ENCODE results near the gene ARL6IP6. TPM values are rescaled to one million over a fixed set of nuclear protein-coding genes. Genes with fewer than 3 reads are reported as not detected.
A peak's percentile ranks its signal among the peaks of the same experiment; 100 is the strongest.
"Not testable (repeated sequence)": the region's sequence is repeated elsewhere in the genome, so short reads cannot be mapped to it uniquely, and the experiment has no call there.

The ARL6IP6 gene
- total RNA-seq, 1 experiment from 2014 or later: 38.9 TPM

GRCh38 chr2:152738438-152738837 lies 20.0 kb downstream of the ARL6IP6 start:
- DNase-seq (ENCODE audit: low read depth, low spot score) (no peak), ATAC-seq (no peak)
- TF ChIP-seq CTCF (IDR thresholded peaks at IDR 0.05): no peak
- TF ChIP-seq REST (IDR thresholded peaks at IDR 0.05; ENCODE audit: insufficient read depth in 1 of 2, low read depth in 2 of 2, low read length in 1 of 2): no peak
- no peak for TF ChIP-seq SIN3A (IDR thresholded peaks at IDR 0.05; ENCODE audit: borderline replicate concordance, insufficient read depth, low read depth, low read length)
- TF ChIP-seq POLR2AphosphoS5 (IDR thresholded peaks at IDR 0.05; ENCODE audit: low read depth, low read length): no peak
- TF ChIP-seq TCF7L2 (IDR thresholded peaks at IDR 0.05; ENCODE audit: low read depth, low read length): no peak
- Histone ChIP-seq H3K36me3 (ENCODE audit: control insufficient read depth, insufficient read depth, low read length) (peaks cover 26% of the 10 kb centered on the region), H3K27ac (ENCODE audit: low read length) (no peak overlapping the region), H3K4me3 (ENCODE audit: low read depth in 2 of 2, low read length in 2 of 2) (no peak overlapping the region), H3K27me3 (ENCODE audit: control insufficient read depth, insufficient read depth, low read length) (no peaks in the 10 kb centered on the region), H3K4me1 (ENCODE audit: control insufficient read depth, insufficient read depth, low read length) (no peaks in the 10 kb centered on the region), H3K9me3 (ENCODE audit: control insufficient read depth, insufficient read depth, low read depth, low read length) (no peaks in the 10 kb centered on the region)
- ChIA-PET POLR2A (no interaction called here), CTCF (interaction anchor here (0.7 kb wide), 1 partner anchor 33 kb away, joined by 3 read pairs; no protein-coding TSS in a partner anchor)
- no TSS peak for BruUV-seq (replicated peaks)
- in situ Hi-C loops (cut with HindIII; ENCODE audit: low pct_unique_long_range_greater_than_20kb, low sequenced_read_pairs): no loop called here
- intact Hi-C loops (cut with micrococcal nuclease; ENCODE audit: unreplicated experiment): no loop called here

GRCh38 chr2:152739705-152740104 lies 21.3 kb downstream of the ARL6IP6 start:
- POLR2A ChIA-PET; BruUV-seq (replicated peaks); H3K9me3 ChIP-seq (ENCODE audit: control insufficient read depth, insufficient read depth, low read depth, low read length); H3K4me3 ChIP-seq (ENCODE audit: low read depth in 2 of 2, low read length in 2 of 2); CTCF ChIA-PET; H3K27ac ChIP-seq (ENCODE audit: low read length); in situ Hi-C loops (cut with HindIII; ENCODE audit: low pct_unique_long_range_greater_than_20kb, low sequenced_read_pairs); ATAC-seq; H3K27me3 ChIP-seq (ENCODE audit: control insufficient read depth, insufficient read depth, low read length); DNase-seq (ENCODE audit: low read depth, low spot score); H3K4me1 ChIP-seq (ENCODE audit: control insufficient read depth, insufficient read depth, low read length): not testable (repeated sequence)
- peaks cover 31% of the 10 kb centered on the region for H3K36me3 ChIP-seq (ENCODE audit: control insufficient read depth, insufficient read depth, low read length)
- intact Hi-C loops (cut with micrococcal nuclease; ENCODE audit: unreplicated experiment): loop anchor here (5.0 kb wide), 1 partner anchor 778 kb away; no protein-coding TSS in a partner anchor

GRCh38 chr2:152740743-152741328 lies 22.4 kb downstream of the ARL6IP6 start:
- ATAC-seq: no peak
- H3K36me3 ChIP-seq (ENCODE audit: control insufficient read depth, insufficient read depth, low read length): peaks cover 24% of the 10 kb centered on the region
- intact Hi-C loops (cut with micrococcal nuclease; ENCODE audit: unreplicated experiment): loop anchor here (5.0 kb wide), 1 partner anchor 776 kb away; no protein-coding TSS in a partner anchor

More at GRCh38 chr2:152740743-152741328, 22.4 kb downstream of the ARL6IP6 start:
- BruUV-seq (replicated peaks): no TSS peak
- DNase-seq (ENCODE audit: low read depth, low spot score): peak; percentile 42
- Histone ChIP-seq H3K27ac (ENCODE audit: low read length) (no peak overlapping the region), H3K4me3 (ENCODE audit: low read depth in 2 of 2, low read length in 2 of 2) (no peak overlapping the region), H3K4me1 (ENCODE audit: control insufficient read depth, insufficient read depth, low read length) (no peaks in the 10 kb centered on the region), H3K27me3 (ENCODE audit: control insufficient read depth, insufficient read depth, low read length) (no peaks in the 10 kb centered on the region), H3K9me3 (ENCODE audit: control insufficient read depth, insufficient read depth, low read depth, low read length) (no peaks in the 10 kb centered on the region)
- no peak for TF ChIP-seq REST (IDR thresholded peaks at IDR 0.05; ENCODE audit: insufficient read depth in 1 of 2, low read depth in 2 of 2, low read length in 1 of 2)
- TF ChIP-seq CTCF (IDR thresholded peaks at IDR 0.05): peak; percentile 73; the same call in 1 of the 2 replicates
- CTCF ChIA-PET: no interaction called here
- in situ Hi-C loops (cut with HindIII; ENCODE audit: low pct_unique_long_range_greater_than_20kb, low sequenced_read_pairs): no loop called here
- POLR2A ChIA-PET: no interaction called here

Data from Panc1 (cell line).